CD4-positive, alpha-beta T cell (primary cell): ENCODE results near the gene IL4I1. TPM values are rescaled to one million over a fixed set of nuclear protein-coding genes. Genes with fewer than 3 reads are reported as not detected.
A peak's percentile ranks its signal among the peaks of the same experiment; 100 is the strongest.

Experiments
- ATAC-seq: fragments of 200-7000 bp; cut with Tn5 transposase; one replicate; pipeline ENCODE4 v1.10.0; 2022; ENCODE audit warnings: mild to moderate bottlenecking; ENCODE audit not compliant: poor library complexity
- CTCF ChIA-PET: fragments of 350-600 bp; sonication (Branson Sonifier 250); formaldehyde crosslinking; loops from one replicate; lab custom pipeline; 2021; ENCODE audit warnings: antibody characterized with exemption, inconsistent platforms; lab: Charles Lee
- POLR2A ChIA-PET: fragments of 350-600 bp; sonication (Branson Sonifier 250); formaldehyde crosslinking; loops from one replicate; lab custom pipeline; 2021; ENCODE audit warnings: antibody characterized with exemption, inconsistent platforms; lab: Charles Lee
- DNase-seq, 14 experiments: peaks; one replicate each; pipeline ENCODE4 v3.0.0-alpha.2; 2013 to 2020; ENCODE audit warnings: mixed read lengths in 2 of 14
- H3K27ac ChIP-seq, 2 donors: one replicate each; pipeline versions ENCODE4 v1.5.1 to v1.7.0; 2013; ENCODE audit warnings: low read length in 2 of 2, low read depth in 1 of 2, mild to moderate bottlenecking in 1 of 2
- H3K27me3 ChIP-seq, 2 experiments: 1 replicate in 1 of 2; 2 replicates in 1 of 2; pipeline versions ENCODE4 v1.6.1 to v1.7.0; 2013; ENCODE audit warnings: low read length in 2 of 2, control low read depth in 1 of 2, mild to moderate bottlenecking in 1 of 2, moderate library complexity in 1 of 2; ENCODE audit not compliant: insufficient read depth in 2 of 2, control insufficient read depth in 1 of 2
- H3K36me3 ChIP-seq: one replicate; pipeline ENCODE4 v1.6.1; 2013; ENCODE audit warnings: low read length, control low read depth; ENCODE audit not compliant: insufficient read depth
- H3K4me1 ChIP-seq: one replicate; pipeline ENCODE4 v1.6.1; 2013; ENCODE audit warnings: low read length, control low read depth; ENCODE audit not compliant: insufficient read depth
- H3K4me3 ChIP-seq: one replicate; pipeline ENCODE4 v1.5.1; 2013; ENCODE audit warnings: mild to moderate bottlenecking, low read length, moderate library complexity
- H3K9me3 ChIP-seq, 2 experiments: 1 replicate in 1 of 2; 2 replicates in 1 of 2; pipeline versions ENCODE4 v1.6.1 to v1.7.0; 2013; ENCODE audit warnings: low read length in 2 of 2, mild to moderate bottlenecking in 2 of 2, control low read depth in 1 of 2, moderate library complexity in 1 of 2; ENCODE audit not compliant: control insufficient read depth in 1 of 2, insufficient read depth in 1 of 2
- H3K27ac Mint-ChIP-seq: one replicate; pipeline ENCODE4 v1.8.0; 2020; ENCODE audit warnings: mixed read lengths
- H3K27me3 Mint-ChIP-seq: one replicate; pipeline ENCODE4 v1.8.0; 2021; ENCODE audit warnings: mixed read lengths
- H3K36me3 Mint-ChIP-seq: one replicate; pipeline ENCODE4 v1.8.0; 2021; ENCODE audit warnings: low read depth, mixed read lengths
- H3K4me1 Mint-ChIP-seq: one replicate; pipeline ENCODE4 v1.8.0; 2021; ENCODE audit warnings: low read depth, mixed read lengths
- H3K4me3 Mint-ChIP-seq: one replicate; pipeline ENCODE4 v1.8.0; 2020; ENCODE audit warnings: mild to moderate bottlenecking, mixed read lengths
- H3K9me3 Mint-ChIP-seq: one replicate; pipeline ENCODE4 v1.8.0; 2020; ENCODE audit warnings: mixed read lengths
- CTCF ChIP-seq: fragments of 200-600 bp; IDR thresholded peaks from one replicate; pipeline ENCODE4 v1.8.0; 2022; ENCODE audit warnings: antibody characterized with exemption, mild to moderate bottlenecking
- intact Hi-C, 2 experiments: fragments of 100-400 bp; cut with DNase I in 1 of 2; cut with micrococcal nuclease in 1 of 2; formaldehyde crosslinking; loops; one replicate each; pipeline versions ENCODE4 v1.15.1 to v1.9.0; 2023 to 2025; cut with DNase I, micrococcal nuclease
- total RNA-seq, 174 experiments: library from RNA in 2 of 174; stranded (reverse) in 2 of 174; gene quantifications; one replicate each; pipeline ENCODE4 v1.2.3 and lab custom pipeline; 2021 to 2026

Gene IL4I1
- total RNA-seq, 2 experiments from 2014 or later: 4.7 to 5.4 TPM

- H3K27me3 Mint-ChIP-seq: no peaks in the 10 kb centered on the region
- DNase-seq: peak; percentile 64 to 94 (median 82)
Measured at GRCh38 chr19:49866933-49867782, 29.5 kb downstream of the IL4I1 start, which contains the start of gene PNKP. PNKP (minus strand) TSS chr19:49867576; CDS start chr19:49867204, 372 bp downstream.

GRCh38 chr19:49864890-49865289 lies 31.8 kb downstream of the IL4I1 start:
- H3K4me3 ChIP-seq: no peak overlapping the region
- intact Hi-C loops: no loop called here
- Mint-ChIP-seq H3K4me3 (peak overlapping the region; percentile 15), H3K27me3 (no peaks in the 10 kb centered on the region), H3K36me3 (peaks cover 50% of the 10 kb centered on the region), H3K27ac (peak overlapping the region; percentile 17), H3K4me1 (peaks cover 28% of the 10 kb centered on the region), H3K9me3 (no peaks in the 10 kb centered on the region)
- no peaks in the 10 kb centered on the region for H3K27me3 ChIP-seq
- TF ChIP-seq CTCF: no peak
- H3K9me3 ChIP-seq: peaks cover 0 to 7% of the 10 kb centered on the region in 2 experiments
- DNase-seq (no peak), ATAC-seq (no peak)
- peaks cover 48% of the 10 kb centered on the region for H3K36me3 ChIP-seq
- H3K4me1 ChIP-seq: peaks cover 53% of the 10 kb centered on the region
- POLR2A ChIA-PET: interaction anchor here (5.2 kb wide), 1 partner anchor 12 kb away, joined by 63 read pairs; the partner anchor contains the start of genes AKT1S1 and TBC1D17
- no peak overlapping the region for H3K27ac ChIP-seq
- CTCF ChIA-PET: no interaction called here

More at GRCh38 chr19:49866933-49867782, 29.5 kb downstream of the IL4I1 start, which contains the start of gene PNKP:
- H3K4me1 Mint-ChIP-seq: peaks cover 39% of the 10 kb centered on the region
- H3K4me3 Mint-ChIP-seq: peak within 1 kb of the TSS; percentile 95
- Histone ChIP-seq H3K27ac (peak within 1 kb of the TSS; percentile 90 to 96), H3K4me3 (peak within 1 kb of the TSS; percentile 91), H3K36me3 (peaks cover 32% of the 10 kb centered on the region), H3K4me1 (peaks cover 67% of the 10 kb centered on the region), H3K9me3 (peaks cover 0 to 7% of the 10 kb centered on the region in 2 experiments), H3K27me3 (no peaks in the 10 kb centered on the region)
- intact Hi-C loops: loop anchor here (1.0 to 2.0 kb wide), 4 partner anchors 10 to 101 kb away; partner anchors contain the start of genes AKT1S1 (in 1 of the 2), MED25 (in 1 of the 2), PTOV1 (in 1 of the 2) and TBC1D17 (in 1 of the 2)
- no peaks in the 10 kb centered on the region for H3K9me3 Mint-ChIP-seq
- CTCF ChIA-PET: no interaction called here
- ATAC-seq: peak; percentile 33
- no peak for TF ChIP-seq CTCF
- peaks cover 41% of the 10 kb centered on the region for H3K36me3 Mint-ChIP-seq
- POLR2A ChIA-PET: interaction anchor here (0.7 to 5.2 kb wide), 10 partner anchors 9 to 225 kb away, joined by 3 to 75 read pairs (median 6); partner anchors contain the start of genes AKT1S1, AP2A1, FUZ and MED25
- H3K27ac Mint-ChIP-seq: no peak within 1 kb of the TSS

- H3K27me3 ChIP-seq: no peaks in the 10 kb centered on the region
- Mint-ChIP-seq H3K9me3 (no peaks in the 10 kb centered on the region), H3K27ac (no peak overlapping the region), H3K4me3 (no peak overlapping the region), H3K27me3 (no peaks in the 10 kb centered on the region), H3K36me3 (peaks cover 57% of the 10 kb centered on the region), H3K4me1 (peaks cover 28% of the 10 kb centered on the region)
- ChIA-PET POLR2A (interaction anchor here (1.1 kb wide), 1 partner anchor 13 kb away, joined by 5 read pairs; the partner anchor contains the start of gene PTOV1), CTCF (interaction anchor here (0.5 kb wide), 1 partner anchor 244 kb away, joined by 3 read pairs; no protein-coding TSS in a partner anchor)
- H3K36me3 ChIP-seq: peaks cover 54% of the 10 kb centered on the region
- peaks cover 0 to 7% of the 10 kb centered on the region in 2 experiments for H3K9me3 ChIP-seq
- no peak for DNase-seq
- TF ChIP-seq CTCF: no peak
- H3K4me3 ChIP-seq: no peak overlapping the region
- no peak for ATAC-seq
- no peak overlapping the region for H3K27ac ChIP-seq
- peaks cover 45% of the 10 kb centered on the region for H3K4me1 ChIP-seq
- intact Hi-C loops: no loop called here
Measured at GRCh38 chr19:49863935-49864320, 32.8 kb downstream of the IL4I1 start.
